ENCODE results near the gene IFITM2.
"Not testable (repeated sequence)": the region's sequence is repeated elsewhere in the genome, so short reads cannot be mapped to it uniquely, and the experiment has no call there.

IFITM2 gene

DNA sequence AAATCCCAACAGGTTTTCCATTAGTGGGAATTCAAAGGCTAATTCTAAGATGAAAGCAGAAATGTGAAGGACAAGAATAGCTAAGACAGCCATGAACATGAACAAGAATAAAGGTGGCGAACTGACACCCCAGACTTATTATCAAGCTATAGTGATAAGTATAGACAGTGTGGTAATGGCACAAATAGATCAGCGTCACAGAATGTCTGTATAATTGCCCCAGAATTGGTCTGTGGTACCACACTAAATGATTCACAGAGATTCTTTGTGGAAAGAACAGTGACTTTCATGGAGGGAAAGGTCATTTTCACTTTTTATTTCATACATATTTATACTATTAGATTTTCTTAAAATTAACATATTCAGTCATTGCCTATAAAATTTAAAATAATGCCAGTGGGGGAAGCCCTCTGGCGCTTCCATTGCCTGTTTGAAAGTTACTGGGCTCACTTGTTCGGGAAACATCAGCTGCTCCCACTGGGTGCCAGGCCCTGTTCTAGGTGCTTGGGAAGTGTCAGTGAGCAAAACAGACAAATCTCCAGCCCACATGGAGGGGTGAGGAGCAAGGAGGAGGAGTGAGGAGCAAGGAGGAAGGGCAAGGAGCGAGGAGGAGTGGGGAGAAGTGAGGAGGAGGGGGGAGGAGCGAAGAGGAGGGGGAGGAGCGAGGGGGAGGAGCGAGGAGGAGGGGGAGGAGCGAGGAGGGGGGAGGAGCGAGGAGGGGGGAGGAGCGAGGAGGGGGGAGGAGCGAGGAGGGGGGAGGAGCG, 40.8 kb upstream of the IFITM2 start:
- peaks cover 33% of the 10 kb centered on the region for H3F3A ChIP-seq (ENCODE audit: insufficient read depth, low read length)
- no peaks in the 10 kb centered on the region for H4K20me1 ChIP-seq (ENCODE audit: insufficient read depth, low read length)
- no peak overlapping the region for H3K9ac ChIP-seq (ENCODE audit: low read length)
- no peaks in the 10 kb centered on the region for H3K36me3 ChIP-seq (replicated peaks; ENCODE audit: insufficient read depth, low read length)
- H3K27ac ChIP-seq (ENCODE audit: low read length), result no peak overlapping the region
- H3K9me3 ChIP-seq (replicated peaks; ENCODE audit: insufficient read depth, low read length), result no peaks in the 10 kb centered on the region
- H3K4me2 ChIP-seq (ENCODE audit: low read depth, low read length), result peak overlapping the region; percentile 27; the same call in 1 of the 2 replicates
- TF ChIP-seq, protein P1, sequence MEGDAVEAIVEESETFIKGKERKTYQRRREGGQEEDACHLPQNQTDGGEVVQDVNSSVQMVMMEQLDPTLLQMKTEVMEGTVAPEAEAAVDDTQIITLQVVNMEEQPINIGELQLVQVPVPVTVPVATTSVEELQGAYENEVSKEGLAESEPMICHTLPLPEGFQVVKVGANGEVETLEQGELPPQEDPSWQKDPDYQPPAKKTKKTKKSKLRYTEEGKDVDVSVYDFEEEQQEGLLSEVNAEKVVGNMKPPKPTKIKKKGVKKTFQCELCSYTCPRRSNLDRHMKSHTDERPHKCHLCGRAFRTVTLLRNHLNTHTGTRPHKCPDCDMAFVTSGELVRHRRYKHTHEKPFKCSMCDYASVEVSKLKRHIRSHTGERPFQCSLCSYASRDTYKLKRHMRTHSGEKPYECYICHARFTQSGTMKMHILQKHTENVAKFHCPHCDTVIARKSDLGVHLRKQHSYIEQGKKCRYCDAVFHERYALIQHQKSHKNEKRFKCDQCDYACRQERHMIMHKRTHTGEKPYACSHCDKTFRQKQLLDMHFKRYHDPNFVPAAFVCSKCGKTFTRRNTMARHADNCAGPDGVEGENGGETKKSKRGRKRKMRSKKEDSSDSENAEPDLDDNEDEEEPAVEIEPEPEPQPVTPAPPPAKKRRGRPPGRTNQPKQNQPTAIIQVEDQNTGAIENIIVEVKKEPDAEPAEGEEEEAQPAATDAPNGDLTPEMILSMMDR (IDR thresholded peaks at IDR 0.05; ENCODE audit: low read length), result no peak
- TF ChIP-seq EZH2 (optimal IDR thresholded peaks at IDR 0.05; ENCODE audit: low read depth, low read length), result no peak
- TF ChIP-seq EZH2phosphoT487 (IDR thresholded peaks at IDR 0.05; ENCODE audit: low read length), result no peak
- H2AFZ ChIP-seq (ENCODE audit: low read length), result 0 out of 2 replicates have a peak overlapping the region, but pooled peaks have one; percentile 54
- no peaks in the 10 kb centered on the region for H3K27me3 ChIP-seq (replicated peaks; ENCODE audit: insufficient read depth, low read length)
- H3K4me3 ChIP-seq (ENCODE audit: low read length), result no peak overlapping the region; the same call in 1 of the 2 replicates
- peak; percentile 34 for DNase-seq
- no peaks in the 10 kb centered on the region for H3K9me2 ChIP-seq (replicated peaks; ENCODE audit: insufficient read depth, low read length)
- H3K4me1 ChIP-seq (ENCODE audit: low read length), result peaks cover 12% of the 10 kb centered on the region
- peaks cover 6% of the 10 kb centered on the region; the same call in 1 of the 2 replicates for H3K79me2 ChIP-seq (ENCODE audit: low read length)

DNA sequence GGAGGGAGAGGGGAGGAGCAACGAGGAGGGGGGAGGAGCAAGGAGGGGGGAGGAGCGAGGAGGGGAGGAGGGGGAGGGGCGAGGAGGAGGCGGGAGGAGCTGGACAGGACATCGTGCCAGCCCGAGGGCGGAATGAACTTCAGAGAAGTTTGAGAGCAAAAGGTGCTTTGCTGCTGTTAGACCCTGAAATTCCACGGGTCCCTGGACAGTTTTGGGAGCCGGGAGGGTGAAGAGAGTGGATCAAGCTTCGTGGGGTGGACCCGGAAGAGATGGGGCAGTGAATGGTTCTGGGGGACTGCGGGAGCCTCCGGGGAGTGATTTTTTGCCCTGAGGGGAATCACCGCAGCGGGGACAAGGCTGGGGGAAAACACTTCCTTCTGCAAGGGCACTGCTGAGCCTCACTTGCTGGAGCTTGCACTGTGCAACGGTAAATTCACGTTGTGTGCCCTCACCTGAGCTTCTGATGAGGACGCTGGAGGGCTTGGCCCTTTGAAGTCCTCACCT, 40.1 kb upstream of the IFITM2 start:
- no peaks in the 10 kb centered on the region for H3K9me2 ChIP-seq (replicated peaks; ENCODE audit: insufficient read depth, low read length)
- DNase-seq, result peak; percentile 72
- TF ChIP-seq EZH2 (optimal IDR thresholded peaks at IDR 0.05; ENCODE audit: low read depth, low read length) (no peak), EZH2phosphoT487 (IDR thresholded peaks at IDR 0.05; ENCODE audit: low read length) (no peak)
- TF ChIP-seq, protein P1 (IDR thresholded peaks at IDR 0.05; ENCODE audit: low read length), result no peak
- peaks cover 12% of the 10 kb centered on the region for H3K4me1 ChIP-seq (ENCODE audit: low read length)
- H3K36me3 ChIP-seq (replicated peaks; ENCODE audit: insufficient read depth, low read length), result no peaks in the 10 kb centered on the region
- no peaks in the 10 kb centered on the region for H4K20me1 ChIP-seq (ENCODE audit: insufficient read depth, low read length)
- peak overlapping the region; percentile 88 for H3K9ac ChIP-seq (ENCODE audit: low read length)
- H3K79me2 ChIP-seq (ENCODE audit: low read length), result peaks cover 6% of the 10 kb centered on the region; the same call in 1 of the 2 replicates
- H2AFZ ChIP-seq (ENCODE audit: low read length), result no peak overlapping the region
- H3K9me3 ChIP-seq (replicated peaks; ENCODE audit: insufficient read depth, low read length), result no peaks in the 10 kb centered on the region
- H3F3A ChIP-seq (ENCODE audit: insufficient read depth, low read length), result peaks cover 33% of the 10 kb centered on the region
- peak overlapping the region; percentile 97 for H3K27ac ChIP-seq (ENCODE audit: low read length)
- no peaks in the 10 kb centered on the region for H3K27me3 ChIP-seq (replicated peaks; ENCODE audit: insufficient read depth, low read length)
- H3K4me3 ChIP-seq (ENCODE audit: low read length), result peak overlapping the region; percentile 61
- peak overlapping the region; percentile 88 for H3K4me2 ChIP-seq (ENCODE audit: low read depth, low read length)

DNA sequence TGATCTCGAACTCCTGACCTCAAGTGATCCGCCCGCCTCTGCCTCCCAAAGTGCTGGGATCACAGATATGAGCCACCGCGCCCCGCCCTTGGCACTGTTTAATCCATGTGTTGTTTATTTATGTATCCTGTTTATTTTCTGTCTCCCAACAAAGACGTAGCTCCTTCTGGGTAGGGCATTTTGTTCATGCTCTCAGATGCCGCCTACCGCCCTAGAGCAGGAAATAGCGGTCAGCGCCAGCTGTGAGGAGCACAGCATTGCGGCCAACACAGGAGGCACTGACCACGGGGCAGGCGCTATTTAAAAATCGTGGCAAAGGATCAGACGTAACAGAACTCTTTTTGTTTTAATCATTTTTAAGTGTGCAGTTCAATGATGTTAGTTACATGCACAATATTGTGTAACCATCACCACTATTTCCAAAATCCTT, 38.9 kb upstream of the IFITM2 start:
- peak overlapping the region; percentile 61 for H3K4me3 ChIP-seq (ENCODE audit: low read length)
- H3K9ac ChIP-seq (ENCODE audit: low read length), result peak overlapping the region; percentile 88
- H2AFZ ChIP-seq (ENCODE audit: low read length); H3K79me2 ChIP-seq (ENCODE audit: low read length); H3K9me2 ChIP-seq (replicated peaks; ENCODE audit: insufficient read depth, low read length); H3K27me3 ChIP-seq (replicated peaks; ENCODE audit: insufficient read depth, low read length); H3K36me3 ChIP-seq (replicated peaks; ENCODE audit: insufficient read depth, low read length); H4K20me1 ChIP-seq (ENCODE audit: insufficient read depth, low read length); H3K9me3 ChIP-seq (replicated peaks; ENCODE audit: insufficient read depth, low read length): not testable (repeated sequence)
- peak; percentile 94 for DNase-seq
- peak overlapping the region; percentile 97 for H3K27ac ChIP-seq (ENCODE audit: low read length)
- peaks cover 12% of the 10 kb centered on the region for H3K4me1 ChIP-seq (ENCODE audit: low read length)
- peak overlapping the region; percentile 88; the same call in 1 of the 2 replicates for H3K4me2 ChIP-seq (ENCODE audit: low read depth, low read length)
- H3F3A ChIP-seq (ENCODE audit: insufficient read depth, low read length), result peaks cover 33% of the 10 kb centered on the region

All from MM.1S (cell line).